ENCODE data around the gene ZNF77.

- no peak for TF ChIP-seq CTCF (IDR thresholded peaks at IDR 0.05)
- no peak for TF ChIP-seq EZH2 (IDR thresholded peaks at IDR 0.05; ENCODE audit: borderline replicate concordance, insufficient read depth, low read depth, low read length, poor library complexity, severe bottlenecking)
These were observed 48.2 kb upstream of the ZNF77 start for GRCh38 chr19:2992958-2993357.

Data from B cell (primary cell).